Osteocyte (in vitro differentiated cells): Measurements from ENCODE around the gene LMCD1. TPM values are rescaled to one million over a fixed set of nuclear protein-coding genes. Genes with fewer than 3 reads are reported as not detected.

Experiments
- DNase-seq: peaks from one replicate; pipeline ENCODE4 v3.0.0; 2021; ENCODE audit warnings: mixed read lengths; ENCODE audit not compliant: unreplicated experiment; ENCODE audit errors: extremely low spot score
- H3K27ac Mint-ChIP-seq: one replicate; pipeline ENCODE4 v1.8.0; 2021; ENCODE audit warnings: mild to moderate bottlenecking, mixed read lengths; ENCODE audit not compliant: unreplicated experiment
- H3K27me3 Mint-ChIP-seq: one replicate; pipeline ENCODE4 v1.8.0; 2021; ENCODE audit warnings: mixed read lengths; ENCODE audit not compliant: unreplicated experiment
- H3K36me3 Mint-ChIP-seq: one replicate; pipeline ENCODE4 v1.8.0; 2021; ENCODE audit warnings: mixed read lengths; ENCODE audit not compliant: unreplicated experiment
- H3K4me1 Mint-ChIP-seq: one replicate; pipeline ENCODE4 v1.8.0; 2021; ENCODE audit warnings: mixed read lengths; ENCODE audit not compliant: unreplicated experiment
- H3K4me3 Mint-ChIP-seq: one replicate; pipeline ENCODE4 v1.8.0; 2021; ENCODE audit warnings: mild to moderate bottlenecking, moderate library complexity, mixed read lengths; ENCODE audit not compliant: unreplicated experiment
- H3K9me3 Mint-ChIP-seq: one replicate; pipeline ENCODE4 v1.8.0; 2021; ENCODE audit warnings: mixed read lengths; ENCODE audit not compliant: unreplicated experiment
- CTCF ChIP-seq: fragments of 200-600 bp; sonication (generic); IDR thresholded peaks from 2 replicates; pipeline ENCODE4 v1.5.0; 2021; ENCODE audit warnings: antibody characterized with exemption, mild to moderate bottlenecking, moderate library complexity
- total RNA-seq: library from RNA; stranded (reverse); gene quantifications from 2 replicates; pipeline ENCODE4 v1.2.1, GENCODE V29; 2021

Gene LMCD1
- total RNA-seq, 1 donor from 2014 or later: 136 TPM

GRCh38 chr3:8460815-8461456, 40.7 kb upstream of the LMCD1 start:
- TF ChIP-seq CTCF: no peak
- Mint-ChIP-seq H3K9me3 (peaks cover 5% of the 10 kb centered on the region), H3K36me3 (peaks cover 2% of the 10 kb centered on the region), H3K4me3 (no peak overlapping the region), H3K27ac (peak overlapping the region; percentile 96), H3K4me1 (peaks cover 84% of the 10 kb centered on the region), H3K27me3 (no peaks in the 10 kb centered on the region)
- no peak for DNase-seq

- Mint-ChIP-seq H3K27me3 (no peaks in the 10 kb centered on the region), H3K4me1 (peaks cover 72% of the 10 kb centered on the region), H3K36me3 (peaks cover 2% of the 10 kb centered on the region), H3K9me3 (peaks cover 5% of the 10 kb centered on the region), H3K4me3 (no peak overlapping the region), H3K27ac (peak overlapping the region; percentile 6)
- TF ChIP-seq CTCF: no peak
- DNase-seq: no peak
Measured at GRCh38 chr3:8464668-8465067, 37.0 kb upstream of the LMCD1 start.

- Mint-ChIP-seq H3K27me3 (no peaks in the 10 kb centered on the region), H3K27ac (peak overlapping the region; percentile 24), H3K4me1 (peaks cover 56% of the 10 kb centered on the region)
Measured at GRCh38 chr3:8466526-8466925, 35.1 kb upstream of the LMCD1 start.

GRCh38 chr3:8470801-8471200, 30.8 kb upstream of the LMCD1 start:
- peaks cover 38% of the 10 kb centered on the region for H3K4me1 Mint-ChIP-seq
- H3K4me3 Mint-ChIP-seq: no peak overlapping the region
- no peak overlapping the region for H3K27ac Mint-ChIP-seq
- DNase-seq: no peak
- no peaks in the 10 kb centered on the region for H3K9me3 Mint-ChIP-seq
- no peaks in the 10 kb centered on the region for H3K36me3 Mint-ChIP-seq
- TF ChIP-seq CTCF: no peak
- no peaks in the 10 kb centered on the region for H3K27me3 Mint-ChIP-seq

More at GRCh38 chr3:8466526-8466925, 35.1 kb upstream of the LMCD1 start:
- TF ChIP-seq CTCF: no peak
- Mint-ChIP-seq H3K36me3 (peaks cover 2% of the 10 kb centered on the region), H3K9me3 (peaks cover 5% of the 10 kb centered on the region), H3K4me3 (no peak overlapping the region)
- no peak for DNase-seq

- Mint-ChIP-seq H3K27me3 (no peaks in the 10 kb centered on the region), H3K4me3 (no peak overlapping the region), H3K4me1 (peaks cover 22% of the 10 kb centered on the region), H3K27ac (peak overlapping the region; percentile 27), H3K9me3 (no peaks in the 10 kb centered on the region), H3K36me3 (no peaks in the 10 kb centered on the region)
- TF ChIP-seq CTCF: no peak
- DNase-seq: no peak
Measured at GRCh38 chr3:8472549-8472948, 29.1 kb upstream of the LMCD1 start.
